Dedifferentiated amniotic fluid mesenchymal stem cell (primary cell): Measurements from ENCODE around the gene KAT6B.
A peak's percentile ranks its signal among the peaks of the same experiment; 100 is the strongest.
"Not testable (repeated sequence)": the region's sequence is repeated elsewhere in the genome, so short reads cannot be mapped to it uniquely, and the experiment has no call there.

Source experiments
- DNase-seq: peaks from one replicate; pipeline ENCODE4 v3.0.0-alpha.2; 2016; ENCODE audit errors: extremely low spot score

Gene KAT6B

GRCh38 chr10:74890460-74890859 lies 64.1 kb downstream of the KAT6B start:
- no peak for DNase-seq

GRCh38 chr10:74891053-74891452 lies 64.7 kb downstream of the KAT6B start:
- DNase-seq, result no peak

GRCh38 chr10:74892839-74893238 lies 66.4 kb downstream of the KAT6B start:
- no peak for DNase-seq

- not testable (repeated sequence) for DNase-seq
These were observed 66.9 kb downstream of the KAT6B start for GRCh38 chr10:74893329-74893728.

GRCh38 chr10:74896788-74897527 lies 70.6 kb downstream of the KAT6B start:
- DNase-seq, result no peak

- DNase-seq, result no peak
These were observed 72.0 kb downstream of the KAT6B start for GRCh38 chr10:74898201-74898976.

GRCh38 chr10:74900297-74900696 lies 73.9 kb downstream of the KAT6B start:
- DNase-seq, result no peak

GRCh38 chr10:74901301-74901700 lies 74.9 kb downstream of the KAT6B start:
- no peak for DNase-seq

GRCh38 chr10:74901867-74902450 lies 75.6 kb downstream of the KAT6B start:
- DNase-seq, result no peak

GRCh38 chr10:74903491-74903890 lies 77.1 kb downstream of the KAT6B start:
- DNase-seq, result no peak

- no peak for DNase-seq
These were observed 80.3 kb downstream of the KAT6B start for GRCh38 chr10:74906611-74907198.

GRCh38 chr10:74909670-74910069 lies 83.3 kb downstream of the KAT6B start:
- peak; percentile 72 for DNase-seq

- no peak for DNase-seq
These were observed 84.0 kb downstream of the KAT6B start for GRCh38 chr10:74910241-74910975.

GRCh38 chr10:74910976-74911350 lies 84.6 kb downstream of the KAT6B start:
- peak; percentile 55 for DNase-seq

GRCh38 chr10:74912182-74912581 lies 85.8 kb downstream of the KAT6B start:
- DNase-seq, result no peak

GRCh38 chr10:74912682-74913081 lies 86.3 kb downstream of the KAT6B start:
- DNase-seq, result no peak

- no peak for DNase-seq
These were observed 87.1 kb downstream of the KAT6B start for GRCh38 chr10:74913377-74913979.

- peak; percentile 48 for DNase-seq
These were observed 89.9 kb downstream of the KAT6B start for GRCh38 chr10:74916283-74916682.

GRCh38 chr10:74917481-74918077 lies 91.2 kb downstream of the KAT6B start:
- no peak for DNase-seq

GRCh38 chr10:74919671-74920070 lies 93.3 kb downstream of the KAT6B start:
- DNase-seq, result no peak

GRCh38 chr10:74921070-74921469 lies 94.7 kb downstream of the KAT6B start:
- not testable (repeated sequence) for DNase-seq
